Keratinocyte (primary cell): Measurements from ENCODE around the gene ENTPD6. TPM values are rescaled to one million over a fixed set of nuclear protein-coding genes. Genes with fewer than 3 reads are reported as not detected.

Experiments
- DNase-seq: peaks from one replicate; pipeline ENCODE4 v3.0.0-alpha.2; 2011; ENCODE audit warnings: low read depth, missing footprints, low spot score
- FAIRE-seq: peaks from 2 replicates; lab custom pipeline; 2011; peaks lifted over from hg19 to GRCh38; lab: Jason Lieb, UNC
- H2AFZ ChIP-seq: 2 replicates; pipeline ENCODE4 v1.6.0; 2012; ENCODE audit warnings: low read length, control low read depth, inconsistent platforms; ENCODE audit not compliant: control insufficient read depth
- H3K27ac ChIP-seq: 2 replicates; pipeline ENCODE4 v1.5.1; 2011; ENCODE audit warnings: low read length; ENCODE audit not compliant: control insufficient read depth, insufficient read depth
- H3K27me3 ChIP-seq: 3 replicates; pipeline ENCODE4 v1.6.0; 2011; ENCODE audit warnings: low read length; ENCODE audit not compliant: control insufficient read depth, insufficient read depth; ENCODE audit errors: extremely low read depth
- H3K36me3 ChIP-seq, 2 experiments: 2 replicates in 1 of 2; 3 replicates in 1 of 2; pipeline ENCODE4 v1.5.1; 2011; ENCODE audit warnings: low read length in 2 of 2, mild to moderate bottlenecking in 1 of 2; ENCODE audit not compliant: control insufficient read depth in 2 of 2, insufficient read depth in 2 of 2; ENCODE audit errors: extremely low read depth in 1 of 2
- H3K4me1 ChIP-seq: 3 replicates; pipeline ENCODE4 v1.5.1; 2011; ENCODE audit warnings: low read length; ENCODE audit not compliant: control insufficient read depth, insufficient read depth; ENCODE audit errors: extremely low read depth
- H3K4me2 ChIP-seq: 3 replicates; pipeline ENCODE4 v1.6.0; 2011; ENCODE audit warnings: low read depth, low read length; ENCODE audit not compliant: control insufficient read depth, insufficient read depth; ENCODE audit errors: extremely low read depth
- H3K4me3 ChIP-seq, 3 experiments: fragments of 200-600 bp in 1 of 3; sonication (generic) in 1 of 3; 2 replicates in 2 of 3; 3 replicates in 1 of 3; pipeline ENCODE4 v1.5.1; 2011 to 2016; ENCODE audit warnings: low read length in 3 of 3, mild to moderate bottlenecking in 3 of 3, control low read depth in 2 of 3, inconsistent platforms in 1 of 3, low read depth in 1 of 3, mixed read lengths in 1 of 3, mixed run types in 1 of 3, moderate library complexity in 1 of 3; ENCODE audit not compliant: control insufficient read depth in 2 of 3, insufficient read depth in 2 of 3; ENCODE audit errors: extremely low read depth in 1 of 3
- H3K79me2 ChIP-seq: 2 replicates; pipeline ENCODE4 v1.6.0; 2012; ENCODE audit warnings: low read length; ENCODE audit not compliant: control insufficient read depth, insufficient read depth
- H3K9ac ChIP-seq: 3 replicates; pipeline ENCODE4 v1.6.0; 2011; ENCODE audit warnings: low read length; ENCODE audit not compliant: control insufficient read depth, insufficient read depth; ENCODE audit errors: extremely low read depth
- H3K9me1 ChIP-seq: 3 replicates; pipeline ENCODE4 v1.6.0; 2011; ENCODE audit warnings: low read length; ENCODE audit not compliant: control insufficient read depth, insufficient read depth; ENCODE audit errors: extremely low read depth
- H3K9me3 ChIP-seq: 2 replicates; pipeline ENCODE4 v1.5.1; 2012; ENCODE audit warnings: low read depth, low read length; ENCODE audit not compliant: control insufficient read depth
- H4K20me1 ChIP-seq: 3 replicates; pipeline ENCODE4 v1.6.0; 2011; ENCODE audit warnings: low read length; ENCODE audit not compliant: control insufficient read depth, insufficient read depth; ENCODE audit errors: extremely low read depth
- CTCF ChIP-seq, 3 experiments: IDR thresholded peaks in 1 of 3; conservative IDR thresholded peaks in 1 of 3; optimal IDR thresholded peaks in 1 of 3; 2 replicates in 2 of 3; 3 replicates in 1 of 3; pipeline versions ENCODE3 to v1.5.1; 2011; ENCODE audit warnings: low read length in 3 of 3, mild to moderate bottlenecking in 3 of 3, moderate library complexity in 2 of 3, control low read depth in 1 of 3, inconsistent platforms in 1 of 3; ENCODE audit not compliant: insufficient read depth in 2 of 3; ENCODE audit errors: extremely low read depth in 1 of 3
- EZH2 ChIP-seq: IDR thresholded peaks from one replicate; pipeline ENCODE4 v1.6.1; 2012; ENCODE audit warnings: inconsistent platforms, mild to moderate bottlenecking, low read length, moderate library complexity
- dilution Hi-C: fragments of 300-500 bp; cut with MboI; formaldehyde crosslinking; loops from one replicate; pipeline ENCODE4 v1.7.0; 2020; ENCODE audit warnings: low sequenced_read_pairs; ENCODE audit not compliant: extremely low pct_ligation_motif_present
- polyA plus RNA-seq, 5 experiments: library from polyadenylated mRNA; depleted of rRNA in 3 of 5; stranded (reverse) in 3 of 5; stranded (forward) in 1 of 5; unstranded in 1 of 5; fragments of >200 nt; gene quantifications; 1 replicate in 1 of 5; 2 replicates in 3 of 5; 3 replicates in 1 of 5; pipeline versions ENCODE4 v1.2.1 to v1.2.3, GENCODE V29; 2011 to 2012; ENCODE audit warnings: missing spikeins in 2 of 5, low read depth in 1 of 5, low replicate concordance in 1 of 5

ENTPD6 gene
- polyA plus RNA-seq, 1 donor (not counting 4 experiments of a cell fraction or from before 2014, with no cell fraction given): 57.8 TPM

DNA sequence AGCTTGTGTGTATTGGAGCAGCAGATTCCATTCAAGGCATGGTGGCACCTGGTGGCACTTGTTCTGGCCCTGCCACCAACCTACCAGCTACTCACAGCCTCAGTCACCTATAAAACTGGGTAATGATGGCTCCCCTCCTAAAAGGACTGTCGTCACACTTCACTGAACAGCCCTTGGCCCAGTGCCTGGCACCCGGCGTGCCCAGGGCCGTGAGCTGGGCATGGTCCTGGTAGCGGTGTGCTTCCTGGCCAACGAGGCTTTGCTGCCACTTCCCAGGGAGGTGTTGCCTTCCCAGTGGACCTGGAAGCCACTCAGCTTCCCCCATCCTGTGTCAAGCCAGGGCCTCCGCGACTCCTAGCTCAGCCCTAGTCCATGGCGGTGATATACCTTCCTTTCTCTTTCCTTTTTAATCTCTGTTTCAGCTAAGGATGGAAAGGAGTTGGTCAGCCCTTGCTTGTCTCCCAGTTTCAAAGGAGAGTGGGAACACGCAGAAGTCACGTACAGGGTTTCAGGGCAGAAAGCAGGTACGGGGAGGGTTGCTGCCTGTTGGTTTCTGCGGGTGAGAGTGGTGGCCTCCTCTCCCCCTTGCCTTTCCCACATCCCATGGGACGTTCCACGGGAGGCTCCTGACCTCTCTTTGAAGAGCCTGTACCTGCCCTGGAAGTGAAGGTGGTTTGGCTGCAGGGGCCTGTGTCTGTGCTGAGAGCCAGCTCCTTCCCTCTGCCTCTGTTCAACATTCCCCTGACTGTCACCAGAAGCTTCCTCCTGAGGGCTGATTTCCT lies 25.5 kb downstream of the ENTPD6 start:
- Histone ChIP-seq H4K20me1 (no peaks in the 10 kb centered on the region), H3K4me1 (peaks cover 16% of the 10 kb centered on the region), H3K4me3 (no peak overlapping the region), H2AFZ (no peak overlapping the region), H3K9me1 (no peaks in the 10 kb centered on the region), H3K36me3 (peaks cover 26 to 39% of the 10 kb centered on the region in 2 experiments), H3K79me2 (no peaks in the 10 kb centered on the region), H3K27ac (no peak overlapping the region), H3K9ac (no peak overlapping the region), H3K4me2 (no peak overlapping the region), H3K9me3 (no peaks in the 10 kb centered on the region), H3K27me3 (no peaks in the 10 kb centered on the region)
- no peak for DNase-seq
- dilution Hi-C loops: no loop called here
- TF ChIP-seq CTCF (optimal IDR thresholded peaks at IDR 0.05 in 1 of 3, IDR thresholded peaks at IDR 0.05 in 1 of 3, conservative IDR thresholded peaks at IDR 0.05 in 1 of 3; ENCODE audit: extremely low read depth in 1 of 3, insufficient read depth in 2 of 3, low read length in 3 of 3) (no peak), EZH2 (no peak)
- FAIRE-seq: no peak

- Histone ChIP-seq H3K4me2 (no peak overlapping the region), H3K36me3 (peaks cover 24 to 35% of the 10 kb centered on the region in 2 experiments)
Observed at GRCh38 chr20:25221592-25222460, 26.3 kb downstream of the ENTPD6 start.

More at GRCh38 chr20:25221592-25222460, 26.3 kb downstream of the ENTPD6 start:
- Histone ChIP-seq H3K9me1 (no peaks in the 10 kb centered on the region), H3K4me3 (no peak overlapping the region), H4K20me1 (no peaks in the 10 kb centered on the region), H3K9me3 (no peaks in the 10 kb centered on the region), H3K27ac (no peak overlapping the region), H3K27me3 (no peaks in the 10 kb centered on the region), H3K79me2 (no peaks in the 10 kb centered on the region), H3K4me1 (peaks cover 20% of the 10 kb centered on the region), H3K9ac (no peak overlapping the region), H2AFZ (no peak overlapping the region)
- dilution Hi-C loops: no loop called here
- TF ChIP-seq EZH2 (no peak), CTCF (optimal IDR thresholded peaks at IDR 0.05 in 1 of 3, IDR thresholded peaks at IDR 0.05 in 1 of 3, conservative IDR thresholded peaks at IDR 0.05 in 1 of 3; ENCODE audit: extremely low read depth in 1 of 3, insufficient read depth in 2 of 3, low read length in 3 of 3) (no peak)
- DNase-seq (no peak), FAIRE-seq (no peak)
